Stimulated activated CD8-positive, alpha-beta memory T cell treated with anti-CD3 and anti-CD28 coated beads, Interleukin-12 subunit alpha, Interleukin-12 subunit beta, amount 100 ng/mL, for 1 hour (primary cell): ENCODE results near the gene RGS13.
"Not testable (repeated sequence)": the region's sequence is repeated elsewhere in the genome, so short reads cannot be mapped to it uniquely, and the experiment has no call there.

ENCODE experiments used
- DNase-seq: peaks from one replicate; pipeline ENCODE4 v3.0.0-alpha.2; 2020; ENCODE audit warnings: low read depth

Gene RGS13

GRCh38 chr1:192678099-192678498 is 42.2 kb downstream of the RGS13 start:
- no peak for DNase-seq

- DNase-seq, result no peak
Observed at GRCh38 chr1:192682335-192682734, 46.4 kb downstream of the RGS13 start.

- not testable (repeated sequence) for DNase-seq
Observed at GRCh38 chr1:192683081-192683480, 47.1 kb downstream of the RGS13 start.

- no peak for DNase-seq
Observed at GRCh38 chr1:192689459-192689858, 53.5 kb downstream of the RGS13 start.

- DNase-seq, result no peak
Observed at GRCh38 chr1:192691041-192691440, 55.1 kb downstream of the RGS13 start.

GRCh38 chr1:192696082-192696481 is 60.1 kb downstream of the RGS13 start:
- DNase-seq, result no peak

GRCh38 chr1:192697771-192698170 is 61.8 kb downstream of the RGS13 start:
- no peak for DNase-seq

- no peak for DNase-seq
Observed at GRCh38 chr1:192698731-192699130, 62.8 kb downstream of the RGS13 start.

GRCh38 chr1:192700834-192701271 is 64.9 kb downstream of the RGS13 start:
- DNase-seq, result no peak

GRCh38 chr1:192702212-192702902 is 66.4 kb downstream of the RGS13 start:
- no peak for DNase-seq

GRCh38 chr1:192703283-192704206 is 67.6 kb downstream of the RGS13 start:
- no peak for DNase-seq

GRCh38 chr1:192705510-192705909 is 69.6 kb downstream of the RGS13 start:
- no peak for DNase-seq

GRCh38 chr1:192706936-192707335 is 71.0 kb downstream of the RGS13 start:
- no peak for DNase-seq

GRCh38 chr1:192707978-192708547 is 72.1 kb downstream of the RGS13 start:
- no peak for DNase-seq

- no peak for DNase-seq
Observed at GRCh38 chr1:192709544-192709943, 73.6 kb downstream of the RGS13 start.
